GM21360 (cell line): ENCODE results near the gene PDGFA.

ENCODE experiments used
- ATAC-seq: cut with Tn5 transposase; IDR thresholded peaks from one replicate; pipeline ENCODE4 v1.9.1; 2021; ENCODE audit warnings: mild to moderate bottlenecking, moderate library complexity; ENCODE audit not compliant: unreplicated experiment

PDGFA gene

GRCh38 chr7:463362-463781, 56.3 kb downstream of the PDGFA start:
- ATAC-seq = no peak

DNA sequence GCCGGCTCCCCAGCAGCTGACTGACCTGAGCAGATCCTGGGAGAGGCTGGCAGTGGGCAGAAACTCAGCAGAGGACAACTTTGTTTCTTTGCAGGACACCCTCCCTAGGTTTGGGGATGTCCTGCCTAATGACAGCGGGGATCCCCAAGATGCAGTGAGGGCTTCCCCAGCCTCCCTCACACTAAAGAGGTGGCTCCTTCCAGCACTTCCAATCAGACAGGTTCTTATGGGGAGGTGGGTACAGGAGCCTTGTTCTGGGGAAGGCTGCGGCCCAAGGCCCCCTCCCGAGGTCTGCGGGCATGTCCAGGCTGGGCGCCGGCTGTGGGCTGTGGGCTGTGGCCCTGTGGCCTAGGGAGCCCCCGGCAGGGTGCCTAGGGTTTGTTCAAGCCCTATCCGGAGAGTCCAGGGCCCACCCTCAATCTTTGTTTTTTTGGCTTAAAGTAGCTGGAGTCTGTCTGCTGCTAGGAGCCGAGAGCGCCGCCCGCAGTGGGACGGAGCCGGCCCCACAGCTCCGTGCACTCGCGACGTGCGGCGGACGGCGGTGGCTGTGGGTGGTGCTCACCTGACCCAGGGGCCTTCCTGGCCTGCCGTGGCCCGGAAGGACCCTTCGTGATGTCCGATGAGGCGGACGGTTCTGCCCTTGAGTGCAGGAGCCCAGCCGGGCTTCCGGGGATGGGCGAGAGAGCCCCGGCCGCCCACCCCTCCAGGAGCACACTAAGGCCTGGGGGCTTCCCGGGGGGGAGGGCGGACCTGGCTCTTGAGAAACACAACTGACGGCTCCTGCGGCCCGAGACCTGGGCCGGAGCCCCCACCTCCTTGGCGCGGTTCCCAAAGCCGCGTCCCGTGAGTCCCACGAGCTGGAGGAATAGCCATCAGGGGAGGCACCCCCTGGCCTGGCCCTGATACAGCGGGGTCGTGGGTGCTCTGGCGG, 57.2 kb downstream of the PDGFA start:
- ATAC-seq = no peak

DNA sequence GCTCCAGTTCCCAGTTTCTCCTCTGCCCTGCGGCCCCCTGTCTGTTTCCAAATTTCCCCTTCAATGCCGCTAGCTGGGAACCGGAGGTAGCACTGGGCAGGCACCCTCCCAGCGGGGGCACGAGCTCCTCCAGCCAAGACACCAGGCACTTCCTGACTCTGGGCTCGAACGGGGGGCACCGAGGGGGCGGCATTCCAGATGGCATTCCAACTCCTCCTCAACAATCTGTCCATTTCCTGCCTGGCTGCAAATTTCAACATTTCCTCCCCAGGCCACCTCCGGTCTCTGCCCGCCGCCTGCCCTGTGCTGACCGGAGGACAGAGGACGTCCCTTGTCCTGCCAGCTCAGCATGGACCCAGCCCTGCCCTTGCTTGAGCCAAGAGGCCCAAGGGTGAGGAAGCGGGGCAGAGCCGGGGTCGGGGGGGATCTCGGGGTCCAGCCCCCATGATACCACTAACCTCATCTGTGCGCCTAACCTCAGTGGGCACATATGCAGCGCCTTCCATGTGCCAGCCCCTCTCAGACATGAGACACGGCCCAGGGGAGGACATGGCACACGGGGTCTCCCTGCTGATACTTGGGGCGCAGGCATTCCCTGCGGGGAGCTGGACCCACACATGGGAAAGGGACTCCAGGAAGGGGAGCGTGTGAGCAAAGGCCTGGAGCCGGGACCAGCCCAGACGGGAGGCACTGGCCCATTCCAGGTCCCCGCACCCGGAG, 58.0 kb downstream of the PDGFA start:
- ATAC-seq = no peak

DNA sequence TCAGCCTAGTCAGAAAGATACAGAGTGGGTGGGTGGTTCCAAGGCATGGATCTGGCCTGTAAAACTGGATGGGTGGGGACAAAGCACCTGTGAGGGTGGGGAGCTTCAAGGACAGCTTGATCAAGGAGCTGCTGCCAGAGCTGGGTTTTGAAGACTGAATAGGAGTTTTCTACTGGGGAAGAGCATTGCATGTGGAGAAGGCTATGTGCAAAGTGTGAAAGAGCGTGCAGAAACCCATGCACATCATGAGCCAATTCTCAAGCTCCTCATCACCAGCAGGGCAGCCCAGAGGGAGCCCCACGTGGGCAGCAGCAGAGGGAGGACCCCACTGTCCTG, 58.6 kb downstream of the PDGFA start:
- ATAC-seq = no peak

- no peak for ATAC-seq
Observed at GRCh38 chr7:460374-461116, 59.1 kb downstream of the PDGFA start.

DNA sequence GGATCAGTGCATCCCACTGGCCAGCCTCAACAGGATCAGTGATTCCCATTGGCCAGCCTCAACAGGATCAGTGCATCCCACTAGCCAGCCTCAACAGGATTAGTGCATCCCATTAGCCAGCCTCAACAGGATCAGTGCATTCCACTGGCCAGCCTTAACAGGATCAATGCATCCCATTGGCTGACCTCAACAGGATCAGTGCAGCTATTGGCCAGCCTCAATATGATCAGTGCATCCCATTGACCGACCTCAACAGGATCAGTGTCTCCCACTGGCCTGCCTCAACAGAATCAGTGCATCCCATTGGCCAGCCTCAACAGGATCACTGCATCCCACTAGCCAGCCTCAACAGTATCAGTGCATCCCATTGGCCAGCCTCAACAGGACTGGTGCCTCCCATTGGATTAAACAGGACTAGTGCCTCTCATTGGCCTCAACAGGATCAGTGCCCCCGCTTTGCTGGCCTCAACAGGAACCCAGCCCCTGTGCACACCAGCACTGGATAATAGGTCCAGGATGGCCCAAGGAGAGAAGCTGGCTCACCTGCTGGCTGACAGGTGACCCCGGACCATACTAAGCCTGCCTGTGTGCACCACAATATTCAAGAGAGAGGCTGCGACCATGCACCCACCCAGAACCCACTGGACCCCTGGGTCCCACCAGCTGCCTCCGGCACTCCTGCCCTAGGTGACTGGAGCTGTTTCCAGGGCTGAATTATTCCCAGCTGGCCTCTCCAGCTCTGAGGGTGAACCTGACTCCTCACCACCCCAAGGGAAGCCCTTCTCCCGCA, 59.9 kb downstream of the PDGFA start:
- no peak for ATAC-seq

DNA sequence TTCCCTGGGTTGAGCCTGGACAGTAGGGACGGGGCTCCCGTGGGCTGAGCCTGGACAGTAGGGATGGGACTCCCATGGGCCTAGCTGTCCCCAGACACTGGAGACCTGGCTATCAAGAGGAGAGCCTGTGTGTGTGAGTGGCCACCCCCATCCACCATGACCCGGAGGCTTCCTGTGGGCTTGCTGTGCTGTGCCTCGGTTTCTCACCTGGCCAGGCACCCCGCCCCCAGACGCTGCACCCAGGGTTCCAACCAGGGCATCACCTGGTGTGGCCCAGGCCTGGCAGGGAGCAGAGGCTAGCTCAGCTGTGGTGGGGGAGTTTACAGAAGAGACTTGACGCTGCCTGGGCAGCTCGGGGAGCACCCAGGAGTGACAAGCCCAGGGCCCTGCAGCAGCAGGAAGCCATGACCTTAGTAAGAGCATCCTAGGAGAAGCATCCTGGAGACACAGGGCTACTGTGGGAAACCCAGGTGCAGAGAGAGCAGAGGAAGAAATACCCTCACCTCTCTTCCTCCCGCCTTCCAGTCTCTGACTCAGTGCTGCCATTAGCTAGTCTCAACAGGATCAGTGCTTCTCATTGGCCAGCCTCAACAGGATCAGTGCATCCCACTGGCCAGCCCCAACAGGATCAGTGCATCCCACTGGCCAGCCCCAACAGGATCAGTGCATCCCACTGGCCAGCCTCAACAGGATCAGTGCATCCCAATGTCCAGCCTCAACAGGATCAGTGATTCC, 61.0 kb downstream of the PDGFA start:
- ATAC-seq = no peak

DNA sequence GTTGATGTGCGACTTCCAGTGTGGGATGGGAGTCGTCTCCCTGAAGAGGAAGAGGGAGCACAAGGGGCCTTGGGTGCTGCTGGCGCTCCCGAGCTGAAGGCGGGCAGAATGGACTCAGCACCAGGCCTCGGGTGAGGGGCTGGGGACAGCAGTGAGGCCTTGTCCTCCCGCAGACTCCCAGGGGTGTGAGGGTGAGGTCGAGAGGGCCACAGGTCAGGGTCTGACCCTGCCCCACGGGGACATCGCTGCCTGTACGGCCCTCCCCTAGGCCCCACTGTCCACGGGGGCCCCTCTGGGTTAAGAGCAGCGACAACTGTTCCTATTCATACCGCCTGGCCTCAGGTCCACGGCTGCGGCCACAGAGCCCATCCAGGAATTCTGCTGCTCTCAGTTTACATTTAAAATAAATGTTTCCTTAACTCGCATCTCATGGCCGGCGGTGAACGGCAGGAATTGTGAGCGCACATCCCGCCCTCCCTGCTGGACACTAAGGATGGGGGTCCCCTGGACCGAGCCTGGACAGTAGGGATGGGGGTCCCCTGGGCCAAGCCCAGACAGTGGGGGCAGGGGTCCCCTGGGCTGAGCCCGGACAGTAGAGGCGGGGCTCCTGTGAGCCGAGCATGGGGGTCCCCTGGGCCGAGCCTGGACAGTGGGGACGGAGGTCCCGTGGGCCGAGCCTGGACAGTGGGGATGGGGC, 61.7 kb downstream of the PDGFA start:
- ATAC-seq = no peak

GRCh38 chr7:455110-455928, 64.3 kb downstream of the PDGFA start:
- no peak for ATAC-seq

DNA sequence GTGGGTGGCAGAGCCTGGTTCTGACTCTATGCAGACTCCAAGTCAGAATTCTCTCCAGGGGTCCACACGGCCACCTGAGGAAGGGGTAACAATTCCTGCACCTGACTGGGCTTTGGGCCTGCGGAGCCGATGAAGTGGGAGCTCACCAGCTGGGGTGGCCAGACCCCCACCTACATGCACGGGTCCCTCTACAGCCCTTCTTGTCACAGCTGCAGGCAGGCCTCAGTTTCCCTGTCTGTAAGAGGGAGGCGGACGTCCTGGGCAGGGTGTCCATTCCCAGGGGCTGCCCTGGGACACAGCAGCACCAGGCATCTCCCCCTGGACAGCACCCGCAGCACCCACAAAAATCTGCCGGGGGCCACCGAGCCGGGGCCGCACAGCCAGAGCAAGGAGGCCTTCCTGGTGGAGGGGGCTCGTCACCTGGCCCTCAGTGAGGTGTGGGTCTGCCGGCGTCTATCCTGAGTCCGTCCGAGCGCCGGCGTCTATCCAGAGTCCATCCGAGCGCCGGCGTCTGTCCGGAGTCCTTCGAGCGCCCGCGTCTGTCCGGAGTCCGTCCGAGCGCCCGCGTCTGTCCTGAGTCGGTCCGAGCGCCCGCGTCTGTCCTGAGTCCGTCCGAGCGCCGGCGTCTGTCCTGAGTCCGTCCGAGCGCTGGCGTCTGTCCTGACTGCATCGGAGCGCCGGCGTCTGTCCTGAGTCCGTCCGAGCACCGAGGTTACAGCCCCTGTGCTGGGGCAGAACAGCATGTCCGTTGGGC, 65.1 kb downstream of the PDGFA start:
- ATAC-seq = no peak

- ATAC-seq = no peak
Observed at GRCh38 chr7:453597-454306, 65.9 kb downstream of the PDGFA start.

DNA sequence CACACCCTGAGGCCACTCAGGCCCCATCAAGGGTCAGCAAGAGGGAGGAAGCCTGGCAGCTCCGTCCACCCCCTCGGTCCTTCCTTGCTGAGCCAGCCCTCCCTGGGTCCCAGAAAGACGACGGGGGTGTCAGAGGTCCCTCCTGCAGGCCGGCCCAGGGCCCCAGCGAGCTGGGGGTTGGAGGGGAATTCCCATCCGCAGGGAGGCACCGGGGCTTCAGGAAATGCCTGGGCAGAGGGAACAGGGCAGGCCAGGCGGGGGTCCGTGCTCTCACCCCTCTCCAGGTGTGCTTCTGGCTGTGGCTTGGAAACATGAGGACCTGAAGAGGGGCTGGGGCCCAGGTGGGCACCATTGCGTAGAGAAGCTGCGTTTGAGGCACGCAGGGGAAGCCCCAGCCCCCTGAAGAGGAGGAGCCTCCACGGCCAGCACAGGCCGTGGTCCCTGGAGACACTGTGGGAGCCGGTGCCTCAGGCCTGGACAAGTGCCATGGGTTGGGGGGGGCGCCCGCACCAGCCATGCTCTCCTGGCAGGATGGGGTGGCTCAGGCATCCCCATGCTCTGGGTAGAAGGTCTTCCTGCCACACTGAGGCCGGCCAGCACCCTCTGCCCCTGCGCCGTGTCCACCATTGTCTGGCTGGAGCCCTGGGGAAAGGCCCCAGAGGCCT, 66.7 kb downstream of the PDGFA start:
- ATAC-seq = no peak

DNA sequence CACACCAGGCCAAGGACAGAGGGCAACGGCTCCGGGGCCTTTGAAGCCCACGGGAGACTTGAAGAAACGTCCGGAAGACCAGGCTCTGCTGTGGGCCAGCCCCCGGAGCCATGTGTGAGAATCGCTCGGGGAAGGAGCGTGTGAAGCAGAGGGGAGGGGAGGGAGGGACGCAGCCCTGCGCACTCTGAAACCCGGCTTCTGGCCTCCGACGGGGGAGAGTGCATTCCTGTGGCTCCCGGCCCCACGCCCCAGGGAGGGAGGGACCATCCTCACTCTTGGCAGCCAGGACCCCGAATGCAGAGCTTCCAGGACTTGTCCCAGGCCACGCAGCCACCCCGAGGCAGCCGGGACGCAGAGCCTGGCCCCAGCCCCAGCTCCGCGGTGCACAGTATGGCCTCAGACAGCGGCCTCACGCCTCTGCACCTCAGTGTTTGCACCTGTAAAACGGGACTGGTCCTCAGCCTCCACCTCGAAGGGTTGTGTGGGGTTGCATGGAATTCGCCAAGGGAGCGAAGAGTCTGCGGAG, 67.4 kb downstream of the PDGFA start:
- no peak for ATAC-seq

GRCh38 chr7:451255-452225, 68.1 kb downstream of the PDGFA start:
- no peak for ATAC-seq

DNA sequence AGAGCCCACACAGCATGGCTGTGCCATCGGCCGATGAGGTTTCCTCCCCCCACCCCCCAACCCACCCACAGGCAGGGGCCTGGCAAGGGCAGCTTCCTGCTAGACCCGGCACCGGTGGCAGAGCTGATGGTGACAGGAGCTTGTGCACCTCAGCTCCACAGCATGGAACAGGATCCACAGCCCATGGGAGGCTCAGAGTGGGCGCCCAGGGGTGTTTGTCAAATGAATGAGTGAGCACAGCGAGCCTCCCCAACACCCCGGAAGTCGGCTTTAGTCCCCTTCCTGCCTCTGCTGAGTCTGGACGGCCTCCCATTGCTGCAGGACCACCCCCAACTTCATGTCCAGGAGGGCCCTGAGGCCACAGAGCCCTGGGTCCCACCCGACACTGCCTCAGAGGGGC, 68.9 kb downstream of the PDGFA start:
- no peak for ATAC-seq
